SKM-1 treated with dmso at 0.1 percent for 144 hours (cell line): Measurements from ENCODE around the gene GALNT18.
"Not testable (repeated sequence)": the region's sequence is repeated elsewhere in the genome, so short reads cannot be mapped to it uniquely, and the experiment has no call there.

Experiments used
- DNase-seq: peaks from one replicate; lab custom pipeline; 2025; ENCODE audit not compliant: unreplicated experiment; lab: John Stamatoyannopoulos, UW

Gene GALNT18

DNA sequence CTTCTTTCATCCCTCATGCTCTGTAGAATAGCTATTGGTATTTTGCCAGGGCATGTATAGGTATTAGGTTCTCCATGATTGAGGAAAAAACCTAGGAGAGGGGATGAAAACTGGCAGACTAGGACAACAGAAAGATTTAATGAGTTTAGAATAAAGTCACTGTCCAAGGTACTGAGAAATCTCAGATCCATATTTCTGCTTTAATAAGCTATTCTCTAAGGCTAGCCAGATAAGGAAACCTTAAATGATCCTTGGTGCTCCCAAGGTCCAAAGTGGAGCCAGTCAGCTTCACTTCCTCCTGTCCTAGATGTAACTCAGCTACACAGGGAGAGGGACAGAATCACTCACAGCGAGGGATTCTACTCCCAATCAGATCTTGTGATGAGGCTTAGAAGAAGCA lies 255.0 kb downstream of the GALNT18 start:
- no peak for DNase-seq

DNA sequence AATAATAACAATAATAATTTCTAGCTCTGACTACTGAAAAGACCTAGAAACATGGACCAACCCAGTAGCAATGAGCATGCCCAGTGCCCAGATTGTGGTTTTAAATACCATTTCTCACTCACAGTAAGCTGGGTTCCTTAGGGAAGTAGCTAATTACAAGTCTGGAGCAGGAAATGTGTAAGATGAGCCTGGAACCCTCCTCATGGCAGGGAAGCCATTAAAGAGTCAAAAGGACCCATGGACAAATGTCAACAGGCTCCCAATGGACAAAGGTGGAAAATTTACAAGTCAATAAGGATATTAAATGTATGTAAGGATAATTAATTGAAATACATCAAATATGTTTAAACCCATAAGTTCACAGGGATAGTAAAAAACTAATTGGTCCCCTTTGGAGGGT lies 258.1 kb downstream of the GALNT18 start:
- no peak for DNase-seq

- no peak for DNase-seq
Measured at GRCh38 chr11:11359611-11360010, 262.2 kb downstream of the GALNT18 start.

- no peak for DNase-seq
Measured at GRCh38 chr11:11356842-11357241, 265.0 kb downstream of the GALNT18 start.

DNA sequence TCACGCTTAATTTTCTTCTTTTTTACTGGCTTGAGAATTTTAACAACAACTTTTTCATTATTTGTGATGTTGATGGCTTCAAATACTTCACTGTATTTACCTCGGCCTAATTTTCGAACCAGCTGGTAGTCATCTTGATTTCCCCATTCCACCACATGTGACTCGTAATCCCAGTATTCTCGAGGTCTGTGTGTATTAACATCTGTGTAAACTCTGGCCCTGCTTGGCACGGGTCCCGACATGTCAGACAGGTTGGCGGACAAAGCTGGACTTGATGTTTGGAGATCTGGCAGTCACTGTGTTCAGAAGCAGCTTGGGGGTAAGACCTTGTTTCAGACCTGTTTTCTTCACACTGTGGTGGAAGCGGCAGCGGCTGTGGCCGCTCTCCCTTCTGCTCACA lies 268.9 kb downstream of the GALNT18 start, which contains the start of gene CSNK2A3:
Gene CSNK2A3, minus strand, starts transcription at position 373 of the 400 bp plus-strand sequence. Its CDS starts 131 bp downstream, at position 242.
- not testable (repeated sequence) for DNase-seq

DNA sequence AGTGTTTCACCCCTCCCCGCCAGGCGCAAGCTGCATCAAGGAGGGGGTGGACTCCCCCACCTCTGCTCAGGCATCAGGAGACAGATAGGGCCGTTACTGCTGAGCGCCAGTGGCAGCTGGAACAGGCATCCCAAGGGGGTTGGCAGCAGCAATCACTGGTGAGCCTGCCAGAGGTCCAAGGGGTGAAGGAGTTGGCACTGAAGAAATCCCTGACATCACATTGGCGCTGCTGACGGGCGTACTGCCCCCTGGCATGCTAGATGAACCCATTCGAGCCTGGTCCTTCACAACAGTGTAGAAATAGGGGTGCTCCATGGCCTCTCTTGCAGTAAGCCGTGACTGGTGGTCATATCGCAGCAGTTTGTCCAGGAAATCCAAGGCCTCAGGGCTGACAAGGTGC lies 270.0 kb downstream of the GALNT18 start:
- DNase-seq = not testable (repeated sequence)

DNA sequence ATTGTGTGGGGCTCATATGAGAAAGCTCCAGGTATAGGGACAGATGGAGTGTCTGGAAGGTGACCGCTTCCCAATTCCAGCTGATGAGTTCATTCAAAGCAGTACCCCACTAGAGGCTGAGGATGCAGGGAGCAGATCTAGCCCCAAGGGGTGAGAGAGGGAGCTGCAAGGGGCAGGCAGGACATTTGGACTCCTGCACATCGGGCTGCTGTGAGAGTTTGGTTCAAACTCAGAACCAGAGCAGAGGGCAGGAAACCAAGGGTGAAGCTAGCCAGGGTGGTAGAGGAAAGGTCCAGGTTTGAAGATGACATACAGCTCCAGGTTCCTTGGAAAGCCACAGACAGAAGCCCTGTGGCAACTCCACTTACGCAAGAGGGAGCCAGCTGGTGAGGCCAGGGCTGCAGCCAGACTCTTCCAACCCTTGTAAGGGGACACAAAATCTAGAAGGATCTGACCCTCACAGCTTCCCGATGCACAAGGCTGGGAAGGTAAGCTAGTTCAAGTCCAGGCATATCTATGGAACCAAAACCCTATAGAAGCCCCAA lies 270.7 kb downstream of the GALNT18 start:
- no peak for DNase-seq

DNA sequence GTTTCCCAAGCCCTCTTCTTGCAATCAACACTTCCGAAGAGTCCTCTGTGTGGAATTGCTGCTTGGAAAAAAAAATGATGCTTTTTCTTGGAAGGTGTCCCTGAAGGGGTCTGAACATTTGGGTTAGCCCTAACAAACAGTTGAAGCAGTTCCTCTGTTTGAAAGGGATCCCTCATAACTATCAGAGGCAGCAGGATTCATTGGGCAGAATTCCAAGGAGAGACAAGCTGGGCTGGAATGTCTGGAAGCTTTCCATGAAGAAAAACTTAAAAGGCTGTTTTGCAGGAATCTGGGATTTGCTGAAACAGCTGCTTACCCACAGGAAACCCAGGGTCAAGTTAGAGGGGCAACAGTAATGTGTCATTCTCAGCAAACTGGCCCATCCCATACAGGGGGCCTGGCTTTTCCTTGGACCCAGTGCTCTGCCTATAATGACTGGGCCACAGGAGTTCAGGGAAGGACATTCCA lies 271.9 kb downstream of the GALNT18 start:
- DNase-seq = no peak

DNA sequence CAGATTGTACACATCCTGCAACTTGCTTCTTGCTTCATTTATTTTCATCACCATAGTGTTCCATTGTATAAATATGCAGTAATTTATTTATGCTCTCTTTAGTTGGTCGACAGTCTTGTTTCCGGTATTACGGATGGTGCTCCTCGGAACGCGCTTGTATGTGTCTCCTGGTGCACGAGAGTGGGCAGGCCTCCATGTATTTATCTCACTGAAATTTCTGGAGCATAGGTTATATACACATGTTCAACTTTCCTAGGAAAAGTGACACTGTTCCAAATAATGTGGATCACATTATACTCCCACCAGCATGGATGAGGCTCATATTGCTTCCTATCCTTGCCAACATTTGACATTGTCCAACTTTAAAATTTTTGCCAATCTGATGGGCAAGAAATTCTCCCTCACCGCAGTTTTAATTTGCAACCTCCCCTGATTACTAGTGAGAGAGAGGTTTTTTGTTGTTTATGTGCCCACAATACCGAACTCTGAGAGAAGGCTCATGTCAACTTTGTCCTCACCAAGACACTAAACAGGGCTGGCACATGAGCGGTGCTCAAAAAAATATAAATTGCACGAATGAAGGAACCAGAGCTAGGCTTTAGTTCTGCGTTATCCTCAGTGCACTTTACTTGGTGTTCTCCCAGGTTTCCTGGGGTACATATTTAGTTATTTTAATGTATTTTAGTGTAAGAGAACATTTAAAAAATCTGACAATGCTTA lies 272.5 kb downstream of the GALNT18 start:
- no peak for DNase-seq

DNA sequence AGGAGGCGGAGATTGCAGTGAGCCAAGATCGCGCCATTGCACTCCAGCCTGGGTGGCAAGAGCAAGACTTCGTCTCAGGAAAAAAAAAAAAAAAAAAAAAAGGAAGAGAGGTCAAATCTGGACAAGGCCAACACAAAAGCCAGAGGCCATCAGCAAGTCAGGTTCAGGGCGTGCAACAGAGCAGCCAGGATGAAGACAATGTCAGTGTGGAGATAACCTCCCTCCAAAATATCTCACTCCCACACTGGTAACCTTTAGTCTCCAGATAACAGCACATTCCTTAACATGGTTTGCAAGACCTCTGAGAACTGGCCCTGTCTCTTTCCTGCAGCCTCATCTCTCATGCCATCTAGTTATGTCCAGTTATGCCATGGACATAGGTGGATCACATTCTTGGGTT lies 273.5 kb downstream of the GALNT18 start:
- no peak for DNase-seq

- DNase-seq = no peak
Measured at GRCh38 chr11:11347592-11347991, 274.2 kb downstream of the GALNT18 start.

DNA sequence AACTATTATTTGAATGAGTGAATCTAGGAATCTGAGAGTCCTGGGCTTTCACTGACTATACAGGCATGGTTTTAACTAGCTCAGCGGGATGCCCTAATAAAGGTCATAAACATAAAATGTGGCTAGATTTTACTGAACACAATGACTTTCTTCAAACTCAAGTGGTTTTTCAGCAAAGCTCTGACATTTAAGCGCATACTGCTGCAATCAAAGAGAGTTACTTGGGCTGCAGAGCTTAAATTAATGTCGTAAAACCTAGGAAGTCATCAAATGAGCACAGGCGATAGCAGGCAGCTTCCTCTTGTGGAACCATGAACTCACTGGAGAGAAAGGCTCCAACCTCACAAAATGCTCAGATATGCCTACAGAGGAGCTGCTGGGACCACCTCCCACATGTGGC lies 275.5 kb downstream of the GALNT18 start:
- no peak for DNase-seq

DNA sequence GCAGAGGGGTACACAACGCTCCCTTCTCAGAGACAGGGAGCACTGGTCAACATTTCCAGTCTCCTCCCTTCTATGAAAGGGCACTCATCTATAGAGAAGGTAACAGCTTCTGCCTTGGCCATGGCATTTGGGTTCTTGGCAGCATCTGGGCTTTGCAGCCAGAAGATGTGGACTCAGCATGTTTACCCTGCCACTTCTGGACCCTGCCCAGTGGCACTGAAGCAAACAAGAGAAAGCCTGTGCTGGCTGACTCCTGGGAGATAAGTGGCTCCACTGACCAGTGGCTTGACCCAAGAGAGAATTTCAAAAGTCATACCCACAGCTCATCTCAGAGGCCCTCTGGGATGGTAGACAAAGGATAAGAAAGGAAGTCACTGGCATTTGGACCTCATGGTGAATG lies 276.7 kb downstream of the GALNT18 start:
- no peak for DNase-seq

DNA sequence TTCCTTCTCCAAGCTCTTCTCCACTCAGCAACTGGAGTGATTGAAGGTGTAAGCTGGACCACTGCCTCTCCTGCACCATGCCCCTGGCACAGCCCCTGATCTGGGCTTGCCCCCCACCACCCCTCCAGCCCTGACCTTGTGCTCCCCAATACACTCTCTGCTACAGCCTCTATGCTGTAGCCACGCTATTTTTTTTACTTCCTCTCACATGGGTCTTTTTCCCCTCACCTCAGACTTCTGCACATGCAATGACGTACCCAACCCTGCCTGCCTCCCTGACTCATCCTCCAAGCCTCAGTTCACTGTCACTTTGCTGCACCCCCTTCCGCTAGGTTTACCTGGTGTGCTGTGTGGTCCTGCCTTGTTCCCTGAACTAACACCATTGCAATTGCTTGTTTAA lies 277.8 kb downstream of the GALNT18 start:
- DNase-seq = no peak

GRCh38 chr11:11338304-11338703 lies 283.5 kb downstream of the GALNT18 start:
- DNase-seq = no peak

DNA sequence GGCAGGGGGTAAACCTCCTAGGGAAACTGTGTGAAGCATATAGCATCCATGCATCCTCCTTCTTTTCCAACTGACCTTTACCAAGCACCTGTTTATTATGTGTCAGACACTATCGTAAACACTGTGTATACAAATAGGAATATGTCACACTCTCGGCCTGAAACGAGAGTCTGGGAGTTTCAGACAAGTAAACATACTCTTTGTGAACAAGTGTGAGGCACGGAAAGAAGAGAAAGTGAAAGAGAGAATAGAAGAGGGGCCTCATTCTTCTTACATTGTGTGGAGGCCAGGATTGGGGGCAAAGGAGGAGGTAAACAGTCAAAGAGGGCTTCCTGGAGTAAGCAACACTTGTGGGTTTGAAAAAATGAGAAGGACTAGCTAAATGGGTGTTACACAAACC lies 285.1 kb downstream of the GALNT18 start:
- no peak for DNase-seq

- no peak for DNase-seq
Measured at GRCh38 chr11:11335043-11335442, 286.8 kb downstream of the GALNT18 start.

GRCh38 chr11:11334607-11335006 lies 287.2 kb downstream of the GALNT18 start:
- DNase-seq = no peak

DNA sequence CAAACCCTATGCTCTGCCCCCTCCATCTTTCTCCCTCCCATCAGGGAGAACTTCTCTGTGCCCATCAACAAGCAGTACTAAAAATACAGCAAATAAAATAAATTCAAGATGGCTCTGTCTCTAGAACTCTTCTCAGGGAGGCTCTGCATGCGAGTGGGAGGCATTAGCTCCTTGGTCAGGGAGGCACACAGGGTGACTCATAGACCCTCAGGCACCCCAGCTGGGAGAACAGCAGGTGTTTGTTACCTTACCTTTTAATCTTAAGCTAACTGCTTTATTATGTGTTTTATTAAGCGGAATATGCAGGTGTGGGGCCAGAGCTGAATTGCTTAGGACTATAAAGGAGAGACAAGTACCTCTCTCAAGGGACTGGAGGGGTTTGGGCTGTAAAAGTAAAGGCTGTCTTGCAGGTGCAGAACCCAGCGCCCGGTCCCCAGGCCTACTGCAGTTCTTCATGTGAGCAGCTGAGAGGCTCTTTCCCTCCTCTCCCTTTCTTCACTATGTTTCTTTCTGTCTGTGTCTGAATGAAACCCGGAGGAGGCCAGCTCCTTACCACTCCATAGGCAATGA lies 289.6 kb downstream of the GALNT18 start:
- no peak for DNase-seq

- DNase-seq = no peak
Measured at GRCh38 chr11:11329062-11329806, 292.6 kb downstream of the GALNT18 start.

DNA sequence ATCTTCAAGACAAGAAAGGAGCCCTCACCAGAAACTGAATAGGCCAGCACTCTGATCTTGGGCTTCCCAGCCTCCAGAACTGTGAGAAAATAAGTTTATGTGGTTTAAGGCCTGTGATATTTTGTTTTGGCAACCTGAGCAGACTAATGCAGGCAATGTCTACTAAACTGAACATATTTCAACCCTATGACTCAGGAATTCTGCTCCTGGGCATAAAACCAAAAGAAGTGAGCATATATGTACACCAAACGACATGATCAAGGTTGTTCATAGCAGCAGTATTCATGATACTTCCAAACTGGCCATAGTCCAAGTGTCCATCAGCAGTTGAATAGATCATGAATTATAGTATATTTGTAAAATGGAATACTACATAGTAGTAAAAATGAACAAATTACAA lies 297.7 kb downstream of the GALNT18 start:
- DNase-seq = no peak

DNA sequence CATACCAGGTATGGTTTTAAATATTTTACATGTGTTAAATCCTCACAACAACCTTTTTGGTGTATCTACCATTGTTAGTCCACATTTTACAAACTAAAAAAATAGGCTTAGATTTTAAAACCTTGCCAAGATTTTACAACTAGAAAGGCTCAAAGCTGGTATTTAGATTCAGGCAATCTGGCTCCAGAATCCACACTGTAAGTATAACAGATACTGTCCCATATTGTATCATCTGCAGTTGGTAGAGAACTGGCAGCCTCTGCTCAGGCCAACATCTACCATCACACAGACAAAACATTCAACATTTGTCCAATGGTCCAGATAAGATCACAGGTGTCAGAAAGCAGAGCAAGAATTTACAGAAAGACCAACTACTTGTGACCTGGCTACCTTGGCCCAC lies 299.7 kb downstream of the GALNT18 start:
- no peak for DNase-seq
